SU-DHL-6 (cell line): ENCODE data around the gene TBC1D4.

Source experiments
- EZH2phosphoT487 ChIP-seq: fragments of 200-600 bp; sonication (generic), shearing (Covaris generic); conservative IDR thresholded peaks from 2 replicates; pipeline ENCODE4 v1.6.1; 2018; ENCODE audit warnings: mild to moderate bottlenecking, antibody characterized with exemption, low read length, moderate library complexity, mixed read lengths
- TF ChIP-seq, protein P1 (sequence below): fragments of 200-600 bp; sonication (generic); IDR thresholded peaks from one replicate; pipeline ENCODE4 v1.5.1; 2017; ENCODE audit warnings: antibody characterized with exemption, mild to moderate bottlenecking, low read length, moderate library complexity; ENCODE audit not compliant: insufficient read depth, poor library complexity, severe bottlenecking

GRCh38 chr13:75373988-75374387 lies 108.0 kb downstream of the TBC1D4 start:
- TF ChIP-seq, protein P1, sequence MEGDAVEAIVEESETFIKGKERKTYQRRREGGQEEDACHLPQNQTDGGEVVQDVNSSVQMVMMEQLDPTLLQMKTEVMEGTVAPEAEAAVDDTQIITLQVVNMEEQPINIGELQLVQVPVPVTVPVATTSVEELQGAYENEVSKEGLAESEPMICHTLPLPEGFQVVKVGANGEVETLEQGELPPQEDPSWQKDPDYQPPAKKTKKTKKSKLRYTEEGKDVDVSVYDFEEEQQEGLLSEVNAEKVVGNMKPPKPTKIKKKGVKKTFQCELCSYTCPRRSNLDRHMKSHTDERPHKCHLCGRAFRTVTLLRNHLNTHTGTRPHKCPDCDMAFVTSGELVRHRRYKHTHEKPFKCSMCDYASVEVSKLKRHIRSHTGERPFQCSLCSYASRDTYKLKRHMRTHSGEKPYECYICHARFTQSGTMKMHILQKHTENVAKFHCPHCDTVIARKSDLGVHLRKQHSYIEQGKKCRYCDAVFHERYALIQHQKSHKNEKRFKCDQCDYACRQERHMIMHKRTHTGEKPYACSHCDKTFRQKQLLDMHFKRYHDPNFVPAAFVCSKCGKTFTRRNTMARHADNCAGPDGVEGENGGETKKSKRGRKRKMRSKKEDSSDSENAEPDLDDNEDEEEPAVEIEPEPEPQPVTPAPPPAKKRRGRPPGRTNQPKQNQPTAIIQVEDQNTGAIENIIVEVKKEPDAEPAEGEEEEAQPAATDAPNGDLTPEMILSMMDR, result no peak
- no peak for TF ChIP-seq EZH2phosphoT487
